ENCODE measurements around the gene ATOSA. TPM values are rescaled to one million over a fixed set of nuclear protein-coding genes. Genes with fewer than 3 reads are reported as not detected.
A peak's percentile ranks its signal among the peaks of the same experiment; 100 is the strongest.

ATOSA gene
- total RNA-seq, 5 donors from 2014 or later (not counting 1 experiment from before 2014, with no cell fraction given): 88.2 to 121 (median 96.1) TPM

DNA sequence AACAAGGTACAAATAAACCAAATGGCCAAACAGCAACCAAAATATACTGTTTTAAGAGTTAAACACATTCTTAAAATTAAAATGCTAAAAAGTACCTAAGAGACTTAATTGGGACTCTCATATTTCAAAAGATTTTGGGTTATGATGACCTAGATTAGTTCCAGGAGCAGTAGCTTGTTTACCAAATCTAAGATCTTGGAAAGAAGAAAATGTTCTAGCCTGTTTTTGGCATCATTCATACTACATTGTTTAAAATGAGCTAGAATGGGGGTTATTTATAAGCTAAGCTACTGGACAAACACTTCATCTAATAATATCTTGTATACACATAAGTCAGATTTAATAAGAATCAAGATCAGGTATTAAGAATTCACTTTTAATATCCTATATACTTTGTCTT is 22.8 kb downstream of the ATOSA start:
- H3K36me3 Mint-ChIP-seq: peaks cover 46% of the 10 kb centered on the region
- Histone ChIP-seq H3K27ac (ENCODE audit: low read length) (no peak overlapping the region), H3K4me1 (ENCODE audit: control insufficient read depth in 1 of 2, extremely low read depth in 1 of 2, insufficient read depth in 2 of 2, low read length in 2 of 2) (peaks cover 0 to 6% of the 10 kb centered on the region in 2 experiments), H3K9me3 (no peaks in the 10 kb centered on the region), H3K36me3 (ENCODE audit: control insufficient read depth in 2 of 2, extremely low read depth in 1 of 2, insufficient read depth in 1 of 2, low read length in 1 of 2) (peaks cover 5 to 51% of the 10 kb centered on the region in 2 donors), H3K4me3 (ENCODE audit: control insufficient read depth in 1 of 2, extremely low read depth in 1 of 2, low read length in 1 of 2) (no peak overlapping the region), H3K27me3 (replicated peaks in 1 of 2; ENCODE audit: control insufficient read depth in 2 of 2, extremely low read depth in 1 of 2, insufficient read depth in 2 of 2, low read length in 1 of 2) (no peaks in the 10 kb centered on the region)
- no peak for ATAC-seq (replicated peaks in 1 of 4)
- ChIA-PET CTCF (interaction anchor here in 1 of 2 donors (1.1 to 1.5 kb wide), 2 partner anchors 18 to 79 kb away, joined by 4 to 5 read pairs; no protein-coding TSS in a partner anchor), POLR2A (interaction anchor here (0.5 to 1.1 kb wide), 5 partner anchors 8 to 17 kb away, joined by 3 to 14 read pairs (median 4); no protein-coding TSS in a partner anchor)
- H3K4me1 Mint-ChIP-seq: peaks cover 40 to 56% (median 47%) of the 10 kb centered on the region in 3 donors
- DNase-seq: no peak
- H3K4me3 Mint-ChIP-seq: no peak overlapping the region
- no peaks in the 10 kb centered on the region for H3K9me3 Mint-ChIP-seq
- no peak overlapping the region for H3K27ac Mint-ChIP-seq
- no peaks in the 10 kb centered on the region for H3K27me3 Mint-ChIP-seq

- Histone ChIP-seq H3K9me3 (no peaks in the 10 kb centered on the region), H3K27ac (ENCODE audit: low read length) (no peak overlapping the region), H3K27me3 (replicated peaks in 1 of 2; ENCODE audit: control insufficient read depth in 2 of 2, extremely low read depth in 1 of 2, insufficient read depth in 2 of 2, low read length in 1 of 2) (no peaks in the 10 kb centered on the region), H3K36me3 (ENCODE audit: control insufficient read depth in 2 of 2, extremely low read depth in 1 of 2, insufficient read depth in 1 of 2, low read length in 1 of 2) (peaks cover 5 to 37% of the 10 kb centered on the region in 2 donors), H3K4me3 (ENCODE audit: control insufficient read depth in 1 of 2, extremely low read depth in 1 of 2, low read length in 1 of 2) (no peak overlapping the region), H3K4me1 (ENCODE audit: control insufficient read depth in 1 of 2, extremely low read depth in 1 of 2, insufficient read depth in 2 of 2, low read length in 2 of 2) (peaks cover 0 to 2% of the 10 kb centered on the region in 2 experiments)
- Mint-ChIP-seq H3K9me3 (no peaks in the 10 kb centered on the region), H3K36me3 (peaks cover 30% of the 10 kb centered on the region), H3K4me1 (peaks cover 29 to 43% (median 30%) of the 10 kb centered on the region in 3 donors), H3K27me3 (no peaks in the 10 kb centered on the region), H3K27ac (peak overlapping the region in 1 of 2 donors; percentile 73), H3K4me3 (no peak overlapping the region)
- ATAC-seq (replicated peaks in 1 of 4) (no peak), DNase-seq (no peak)
- ChIA-PET POLR2A (interaction anchor here in 1 of 2 donors (1.4 kb wide), 1 partner anchor 9 kb away, joined by 6 read pairs; no protein-coding TSS in a partner anchor), CTCF (interaction anchor here in 1 of 2 donors (0.6 to 2.8 kb wide), 2 partner anchors 24 to 145 kb away, joined by 3 to 9 read pairs; no protein-coding TSS in a partner anchor)
- WGBS (ENCODE audit: insufficient coverage): 100% methylated on average over 2 of the region's 5 CpGs
These were observed 25.7 kb downstream of the ATOSA start for GRCh38 chr15:52653431-52653964.

- H3K27ac Mint-ChIP-seq: peak overlapping the region in 1 of 2 donors; percentile 73
- H3K9me3 Mint-ChIP-seq: no peaks in the 10 kb centered on the region
- H3K4me1 Mint-ChIP-seq: peaks cover 25 to 38% (median 29%) of the 10 kb centered on the region in 3 donors
- WGBS (ENCODE audit: insufficient coverage): no CpG with 5 or more reads among the region's 5 CpGs
- no peak overlapping the region for H3K27ac ChIP-seq (ENCODE audit: low read length)
- H3K36me3 Mint-ChIP-seq: peaks cover 25% of the 10 kb centered on the region
- no peaks in the 10 kb centered on the region for H3K9me3 ChIP-seq
- no peak overlapping the region for H3K4me3 ChIP-seq (ENCODE audit: control insufficient read depth in 1 of 2, extremely low read depth in 1 of 2, low read length in 1 of 2)
- H3K27me3 ChIP-seq (replicated peaks in 1 of 2; ENCODE audit: control insufficient read depth in 2 of 2, extremely low read depth in 1 of 2, insufficient read depth in 2 of 2, low read length in 1 of 2): no peaks in the 10 kb centered on the region
- CTCF ChIA-PET: interaction anchor here in 1 of 2 donors (0.6 to 2.8 kb wide), 2 partner anchors 24 to 145 kb away, joined by 3 to 9 read pairs; no protein-coding TSS in a partner anchor
- peaks cover 0 to 2% of the 10 kb centered on the region in 2 experiments for H3K4me1 ChIP-seq (ENCODE audit: control insufficient read depth in 1 of 2, extremely low read depth in 1 of 2, insufficient read depth in 2 of 2, low read length in 2 of 2)
- no peak overlapping the region for H3K4me3 Mint-ChIP-seq
- DNase-seq (no peak), ATAC-seq (replicated peaks in 1 of 4) (no peak)
- no peaks in the 10 kb centered on the region for H3K27me3 Mint-ChIP-seq
- H3K36me3 ChIP-seq (ENCODE audit: control insufficient read depth in 2 of 2, extremely low read depth in 1 of 2, insufficient read depth in 1 of 2, low read length in 1 of 2): peaks cover 5 to 33% of the 10 kb centered on the region in 2 donors
- POLR2A ChIA-PET: interaction anchor here in 1 of 2 donors (1.4 to 1.6 kb wide), 2 partner anchors 9 to 26 kb away, joined by 6 read pairs; partner anchors contain the start of gene ATOSA
These were observed 26.2 kb downstream of the ATOSA start for GRCh38 chr15:52652984-52653383.

DNA sequence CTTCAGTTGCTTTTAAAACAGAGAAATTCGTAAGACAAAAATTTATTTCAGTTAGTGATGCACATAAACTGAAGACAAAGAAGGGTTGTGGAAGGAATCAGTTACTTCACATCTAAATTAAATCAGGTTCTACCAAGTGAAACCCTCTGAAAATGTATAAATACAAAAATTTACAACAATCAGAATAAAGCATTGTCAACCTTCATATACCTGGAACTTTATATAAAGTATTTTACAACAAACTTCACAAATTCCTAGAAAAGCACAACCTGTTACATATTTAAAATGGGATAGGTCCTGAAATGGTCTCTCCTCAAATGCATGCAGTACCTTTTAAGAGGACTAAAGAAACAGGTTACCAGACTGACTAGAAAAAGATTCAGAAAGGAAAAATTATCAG is 26.9 kb downstream of the ATOSA start:
- H3K9me3 ChIP-seq: no peaks in the 10 kb centered on the region
- H3K27ac ChIP-seq (ENCODE audit: low read length): peak overlapping the region; percentile 8
- ChIA-PET POLR2A (interaction anchor here (0.6 to 1.6 kb wide), 4 partner anchors 10 to 391 kb away, joined by 3 to 6 read pairs (median 5); partner anchors contain the start of gene ATOSA (in 1 of the 2)), CTCF (interaction anchor here in 1 of 2 donors (0.6 to 2.8 kb wide), 4 partner anchors 25 to 199 kb away, joined by 3 to 15 read pairs (median 6); no protein-coding TSS in a partner anchor)
- H3K4me3 Mint-ChIP-seq: peak overlapping the region in 1 of 3 donors; percentile 41
- H3K4me3 ChIP-seq (ENCODE audit: control insufficient read depth in 1 of 2, extremely low read depth in 1 of 2, low read length in 1 of 2): no peak overlapping the region
- no CpG with 5 or more reads among the region's 1 CpG for WGBS (ENCODE audit: insufficient coverage)
- H3K4me1 ChIP-seq (ENCODE audit: control insufficient read depth in 1 of 2, extremely low read depth in 1 of 2, insufficient read depth in 2 of 2, low read length in 2 of 2): peaks cover 0 to 2% of the 10 kb centered on the region in 2 experiments
- no peak for DNase-seq
- H3K36me3 Mint-ChIP-seq: peaks cover 25% of the 10 kb centered on the region
- ATAC-seq (replicated peaks in 1 of 4): peak in 1 of 4 experiments; percentile 9
- no peaks in the 10 kb centered on the region for H3K27me3 Mint-ChIP-seq
- H3K9me3 Mint-ChIP-seq: no peaks in the 10 kb centered on the region
- H3K27ac Mint-ChIP-seq: peak overlapping the region in 1 of 2 donors; percentile 73
- H3K36me3 ChIP-seq (ENCODE audit: control insufficient read depth in 2 of 2, extremely low read depth in 1 of 2, insufficient read depth in 1 of 2, low read length in 1 of 2): peaks cover 5 to 32% of the 10 kb centered on the region in 2 donors
- H3K27me3 ChIP-seq (replicated peaks in 1 of 2; ENCODE audit: control insufficient read depth in 2 of 2, extremely low read depth in 1 of 2, insufficient read depth in 2 of 2, low read length in 1 of 2): no peaks in the 10 kb centered on the region
- H3K4me1 Mint-ChIP-seq: peaks cover 23 to 40% (median 29%) of the 10 kb centered on the region in 3 donors

GRCh38 chr15:52651868-52652267 is 27.3 kb downstream of the ATOSA start:
- Mint-ChIP-seq H3K27ac (peak overlapping the region; percentile 2 to 60), H3K4me1 (peaks cover 22 to 39% (median 29%) of the 10 kb centered on the region in 3 donors), H3K27me3 (no peaks in the 10 kb centered on the region), H3K36me3 (peaks cover 22% of the 10 kb centered on the region), H3K4me3 (peak overlapping the region in 1 of 3 donors; percentile 41), H3K9me3 (no peaks in the 10 kb centered on the region)
- H3K9me3 ChIP-seq: no peaks in the 10 kb centered on the region
- H3K27me3 ChIP-seq (replicated peaks in 1 of 2; ENCODE audit: control insufficient read depth in 2 of 2, extremely low read depth in 1 of 2, insufficient read depth in 2 of 2, low read length in 1 of 2): no peaks in the 10 kb centered on the region
- ChIA-PET POLR2A (interaction anchor here (0.7 to 1.6 kb wide), 4 partner anchors 21 to 121 kb away, joined by 3 to 6 read pairs (median 4); partner anchors contain the start of gene ATOSA (in 1 of the 2)), CTCF (interaction anchor here in 1 of 2 donors (0.7 to 2.8 kb wide), 5 partner anchors 25 to 85 kb away, joined by 3 to 15 read pairs (median 4); no protein-coding TSS in a partner anchor)
- peaks cover 5 to 35% of the 10 kb centered on the region in 2 donors for H3K36me3 ChIP-seq (ENCODE audit: control insufficient read depth in 2 of 2, extremely low read depth in 1 of 2, insufficient read depth in 1 of 2, low read length in 1 of 2)
- peak overlapping the region; percentile 8 for H3K27ac ChIP-seq (ENCODE audit: low read length)
- H3K4me3 ChIP-seq (ENCODE audit: control insufficient read depth in 1 of 2, extremely low read depth in 1 of 2, low read length in 1 of 2): no peak overlapping the region
- DNase-seq (peak in 32 of 35 experiments; percentile 6 to 69 (median 26)), ATAC-seq (replicated peaks in 1 of 4) (peak; percentile 89 to 99 (median 99))
- 69% methylated on average over 7 of the region's 8 CpGs for WGBS (ENCODE audit: insufficient coverage)
- H3K4me1 ChIP-seq (ENCODE audit: control insufficient read depth in 1 of 2, extremely low read depth in 1 of 2, insufficient read depth in 2 of 2, low read length in 2 of 2): peaks cover 0 to 2% of the 10 kb centered on the region in 2 experiments

GRCh38 chr15:52651114-52651513 is 28.1 kb downstream of the ATOSA start:
- no peak overlapping the region for H3K4me3 Mint-ChIP-seq
- Histone ChIP-seq H3K4me1 (ENCODE audit: control insufficient read depth in 1 of 2, extremely low read depth in 1 of 2, insufficient read depth in 2 of 2, low read length in 2 of 2) (peaks cover 0 to 2% of the 10 kb centered on the region in 2 experiments), H3K27ac (ENCODE audit: low read length) (no peak overlapping the region), H3K4me3 (ENCODE audit: control insufficient read depth in 1 of 2, extremely low read depth in 1 of 2, low read length in 1 of 2) (no peak overlapping the region), H3K9me3 (no peaks in the 10 kb centered on the region), H3K36me3 (ENCODE audit: control insufficient read depth in 2 of 2, extremely low read depth in 1 of 2, insufficient read depth in 1 of 2, low read length in 1 of 2) (peaks cover 5 to 40% of the 10 kb centered on the region in 2 donors), H3K27me3 (replicated peaks in 1 of 2; ENCODE audit: control insufficient read depth in 2 of 2, extremely low read depth in 1 of 2, insufficient read depth in 2 of 2, low read length in 1 of 2) (no peaks in the 10 kb centered on the region)
- WGBS (ENCODE audit: insufficient coverage): no CpG with 5 or more reads among the region's 1 CpG
- no peak for DNase-seq
- ATAC-seq (replicated peaks in 1 of 4): no peak
- no peaks in the 10 kb centered on the region for H3K27me3 Mint-ChIP-seq
- ChIA-PET CTCF (interaction anchor here in 1 of 2 donors (0.9 to 2.8 kb wide), 5 partner anchors 26 to 236 kb away, joined by 3 to 15 read pairs (median 4); no protein-coding TSS in a partner anchor), POLR2A (interaction anchor here in 1 of 2 donors (0.6 to 1.6 kb wide), 5 partner anchors 14 to 120 kb away, joined by 3 to 6 read pairs (median 3); no protein-coding TSS in a partner anchor)
- peaks cover 22 to 39% (median 29%) of the 10 kb centered on the region in 3 donors for H3K4me1 Mint-ChIP-seq
- H3K27ac Mint-ChIP-seq: no peak overlapping the region
- peaks cover 22% of the 10 kb centered on the region for H3K36me3 Mint-ChIP-seq
- H3K9me3 Mint-ChIP-seq: no peaks in the 10 kb centered on the region

All from T-cell (primary cell).